ENCODE results near the gene SLC30A1. TPM values are rescaled to one million over a fixed set of nuclear protein-coding genes. Genes with fewer than 3 reads are reported as not detected.

Gene SLC30A1
- total and polyA plus RNA-seq, 11 donors, result 2.8 to 29.2 (median 14.0) TPM

DNA sequence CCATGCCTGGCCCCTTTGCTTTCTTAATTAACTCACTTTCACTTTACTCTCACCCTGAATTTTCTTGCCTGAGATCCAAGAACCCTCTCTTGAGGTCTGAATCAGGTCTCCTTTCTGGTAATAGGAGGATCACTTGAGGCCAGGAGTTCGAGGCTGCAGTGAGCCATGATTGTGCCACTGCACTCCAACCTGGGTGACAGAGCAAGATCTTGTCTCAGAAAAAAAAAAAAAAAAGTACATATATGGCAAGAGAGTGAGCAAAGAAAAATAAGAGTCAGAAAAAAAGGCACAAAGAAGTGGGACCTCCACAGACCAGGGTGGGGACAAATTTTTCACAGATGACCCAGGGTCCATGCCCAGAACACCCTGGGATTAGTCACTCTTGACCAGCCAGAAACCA lies 52.9 kb downstream of the SLC30A1 start:
- no peaks in the 10 kb centered on the region for H3K9me3 ChIP-seq
- H3K4me1 ChIP-seq, result peaks cover 0 to 25% (median 14%) of the 10 kb centered on the region in 12 donors
- DNase-seq, result no peak
- H3K27ac ChIP-seq, result no peak overlapping the region
- H3K27me3 ChIP-seq, result no peaks in the 10 kb centered on the region
- 82 to 90% (median 86%) methylated on average over 1 of the region's 1 CpG for WGBS, 4 donors
- no peak overlapping the region for H3K4me3 ChIP-seq
- no peaks in the 10 kb centered on the region for H3K36me3 ChIP-seq
- ATAC-seq, result no peak
- intact Hi-C loops (cut with DNase I), result no loop called here
- no peak for TF ChIP-seq POLR2A (IDR thresholded peaks at IDR 0.05)
- TF ChIP-seq, protein P1, sequence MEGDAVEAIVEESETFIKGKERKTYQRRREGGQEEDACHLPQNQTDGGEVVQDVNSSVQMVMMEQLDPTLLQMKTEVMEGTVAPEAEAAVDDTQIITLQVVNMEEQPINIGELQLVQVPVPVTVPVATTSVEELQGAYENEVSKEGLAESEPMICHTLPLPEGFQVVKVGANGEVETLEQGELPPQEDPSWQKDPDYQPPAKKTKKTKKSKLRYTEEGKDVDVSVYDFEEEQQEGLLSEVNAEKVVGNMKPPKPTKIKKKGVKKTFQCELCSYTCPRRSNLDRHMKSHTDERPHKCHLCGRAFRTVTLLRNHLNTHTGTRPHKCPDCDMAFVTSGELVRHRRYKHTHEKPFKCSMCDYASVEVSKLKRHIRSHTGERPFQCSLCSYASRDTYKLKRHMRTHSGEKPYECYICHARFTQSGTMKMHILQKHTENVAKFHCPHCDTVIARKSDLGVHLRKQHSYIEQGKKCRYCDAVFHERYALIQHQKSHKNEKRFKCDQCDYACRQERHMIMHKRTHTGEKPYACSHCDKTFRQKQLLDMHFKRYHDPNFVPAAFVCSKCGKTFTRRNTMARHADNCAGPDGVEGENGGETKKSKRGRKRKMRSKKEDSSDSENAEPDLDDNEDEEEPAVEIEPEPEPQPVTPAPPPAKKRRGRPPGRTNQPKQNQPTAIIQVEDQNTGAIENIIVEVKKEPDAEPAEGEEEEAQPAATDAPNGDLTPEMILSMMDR (IDR thresholded peaks at IDR 0.05), result no peak

- no peak for TF ChIP-seq POLR2A (IDR thresholded peaks at IDR 0.05)
- TF ChIP-seq, protein P1 (IDR thresholded peaks at IDR 0.05), result no peak
- DNase-seq (no peak), ATAC-seq (no peak)
- Histone ChIP-seq H3K9me3 (no peaks in the 10 kb centered on the region), H3K36me3 (no peaks in the 10 kb centered on the region), H3K27ac (no peak overlapping the region), H3K4me1 (peaks cover 0 to 25% (median 14%) of the 10 kb centered on the region in 12 donors), H3K27me3 (no peaks in the 10 kb centered on the region), H3K4me3 (no peak overlapping the region)
- 91 to 95% (median 95%) methylated on average over 9 of the region's 9 CpGs for WGBS, 4 donors
- intact Hi-C loops (cut with DNase I), result no loop called here
Observed at GRCh38 chr1:211525101-211525676, 53.8 kb downstream of the SLC30A1 start.

DNA sequence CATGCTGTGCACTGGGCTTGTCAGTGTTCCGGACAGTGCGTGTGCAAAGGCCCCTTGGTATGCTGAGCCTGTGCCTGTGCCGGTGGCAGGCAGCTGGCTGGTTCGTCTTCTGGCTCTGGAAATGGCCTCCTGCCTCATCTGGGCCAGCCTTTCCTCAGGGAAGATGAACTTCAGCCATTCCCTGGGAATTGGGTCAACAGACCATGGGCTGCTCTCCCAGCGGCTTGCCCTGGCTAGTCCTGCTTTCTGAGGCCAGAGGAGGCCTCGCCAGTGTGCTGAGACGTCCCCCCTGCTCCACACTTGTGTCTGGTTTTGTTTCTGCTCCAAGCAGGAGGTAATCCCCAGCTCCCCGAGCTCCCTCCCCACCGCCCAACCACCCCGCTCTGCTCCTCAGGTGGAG lies 54.4 kb downstream of the SLC30A1 start:
- H3K27ac ChIP-seq, result no peak overlapping the region
- TF ChIP-seq POLR2A (IDR thresholded peaks at IDR 0.05), result no peak
- TF ChIP-seq, protein P1 (IDR thresholded peaks at IDR 0.05), result no peak
- ATAC-seq (no peak), DNase-seq (no peak)
- intact Hi-C loops (cut with DNase I), result loop anchor here in 1 of 10 donors (5.0 kb wide), 1 partner anchor 1122 kb away; no protein-coding TSS in a partner anchor
- no peaks in the 10 kb centered on the region for H3K36me3 ChIP-seq
- H3K27me3 ChIP-seq, result no peaks in the 10 kb centered on the region
- peaks cover 0 to 22% (median 12%) of the 10 kb centered on the region in 12 donors for H3K4me1 ChIP-seq
- 87 to 92% (median 91%) methylated on average over 6 to 10 of the region's 10 CpGs for WGBS, 4 donors
- H3K4me3 ChIP-seq, result no peak overlapping the region
- H3K9me3 ChIP-seq, result no peaks in the 10 kb centered on the region

DNA sequence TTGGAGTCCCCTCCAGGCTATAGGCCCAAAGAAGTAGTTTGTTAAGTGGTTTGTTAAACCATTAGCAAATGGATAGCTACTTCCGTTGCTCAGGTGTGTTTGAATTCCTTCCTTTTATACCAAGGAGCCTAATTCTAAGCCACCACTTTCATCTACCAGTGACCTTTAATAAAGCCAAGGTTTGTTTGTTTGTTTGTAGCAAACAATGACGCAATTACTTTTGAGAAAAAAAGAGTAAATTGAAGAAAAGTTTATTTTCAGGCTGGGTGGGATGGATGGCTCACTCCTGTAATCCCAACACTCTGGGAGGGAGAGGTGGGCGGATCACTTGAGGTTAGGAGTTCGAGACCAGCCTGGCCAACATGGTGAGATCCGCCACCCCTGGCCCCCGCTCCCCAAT lies 56.2 kb downstream of the SLC30A1 start:
- no peak for ATAC-seq
- H3K36me3 ChIP-seq, result no peaks in the 10 kb centered on the region
- TF ChIP-seq, protein P1 (IDR thresholded peaks at IDR 0.05), result no peak
- TF ChIP-seq POLR2A (IDR thresholded peaks at IDR 0.05), result no peak
- no peaks in the 10 kb centered on the region for H3K9me3 ChIP-seq
- no peaks in the 10 kb centered on the region for H3K27me3 ChIP-seq
- 91 to 97% (median 94%) methylated on average over 6 of the region's 6 CpGs for WGBS, 4 donors
- peaks cover 0 to 15% (median 5%) of the 10 kb centered on the region in 12 donors for H3K4me1 ChIP-seq
- H3K4me3 ChIP-seq, result no peak overlapping the region
- intact Hi-C loops (cut with DNase I), result loop anchor here in 1 of 10 donors (5.0 kb wide), 1 partner anchor 1121 kb away; no protein-coding TSS in a partner anchor
- no peak overlapping the region for H3K27ac ChIP-seq
- DNase-seq, result no peak

Other genes starting within 250 kb of the SLC30A1 start
- gene RD3, start 87.0 kb downstream of the SLC30A1 start, total RNA-seq, result not detected
- gene RD3, start 87.0 kb downstream of the SLC30A1 start, polyA plus RNA-seq, result under 1 TPM in 1 of 2 donors, not detected in 1; 0.06 TPM
- gene NEK2, start 96.5 kb upstream of the SLC30A1 start, total RNA-seq, result 1 to 10 TPM in 1 of 9 donors, under 1 TPM in 4, not detected in 4; 0.16 to 2.5 (median 0.34) TPM
- under 1 TPM in 1 of 2 donors, not detected in 1; 0.10 TPM for gene NEK2, start 96.5 kb upstream of the SLC30A1 start, polyA plus RNA-seq